ENCODE data around the gene CYP1B1.
"Not testable (repeated sequence)": the region's sequence is repeated elsewhere in the genome, so short reads cannot be mapped to it uniquely, and the experiment has no call there.

The CYP1B1 gene

GRCh38 chr2:38030635-38031355 lies 45.2 kb downstream of the CYP1B1 start:
- DNase-seq, result no peak

- no peak for DNase-seq
Measured at GRCh38 chr2:38029512-38029911, 46.4 kb downstream of the CYP1B1 start.

GRCh38 chr2:38028829-38029228 lies 47.1 kb downstream of the CYP1B1 start:
- DNase-seq, result no peak

GRCh38 chr2:38026846-38027245 lies 49.1 kb downstream of the CYP1B1 start:
- DNase-seq, result no peak

DNA sequence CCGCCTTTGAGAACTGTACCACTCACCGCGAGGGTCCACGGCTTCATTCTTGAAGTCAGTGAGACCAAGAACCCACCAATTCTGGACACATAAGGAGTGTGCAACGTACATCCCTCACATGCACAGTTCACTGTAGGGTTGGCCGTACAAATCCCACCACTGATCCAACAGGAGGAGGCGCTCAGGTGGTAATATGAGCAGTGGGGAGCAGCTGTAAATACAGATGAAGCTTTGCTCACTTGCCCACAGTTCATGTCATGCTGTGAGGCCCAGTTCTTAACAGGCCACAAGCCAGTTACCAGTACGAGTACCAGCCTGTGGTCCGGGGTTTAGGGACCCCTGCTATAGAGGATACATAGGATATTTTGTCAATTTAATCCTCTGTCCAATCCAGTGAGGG lies 54.4 kb downstream of the CYP1B1 start:
- no peak for DNase-seq

GRCh38 chr2:38020359-38021069 lies 55.4 kb downstream of the CYP1B1 start:
- DNase-seq, result not testable (repeated sequence)

- no peak for DNase-seq
Measured at GRCh38 chr2:38017836-38018235, 58.1 kb downstream of the CYP1B1 start.

Data from SW 1271 (cell line).